H1 (cell line): Measurements from ENCODE around the gene CDCP1. TPM values are rescaled to one million over a fixed set of nuclear protein-coding genes. Genes with fewer than 3 reads are reported as not detected.

ENCODE experiments used
- CTCF ChIA-PET: fragments of 300-600 bp; sonication (Branson Sonifier 250); formaldehyde crosslinking; loops from one replicate; lab custom pipeline; 2021; ENCODE audit not compliant: partially characterized antibody; lab: Charles Lee
- POLR2A ChIA-PET: fragments of 300-600 bp; sonication (Branson Sonifier 250); formaldehyde crosslinking; loops from one replicate; lab custom pipeline; 2021; ENCODE audit warnings: inconsistent platforms; ENCODE audit not compliant: partially characterized antibody; lab: Charles Lee
- DNase-seq, 2 experiments: peaks; one replicate each; pipeline versions ENCODE4 v3.0.0 to v3.0.0-alpha.2; 2010 to 2022; ENCODE audit warnings: low spot score in 2 of 2, low read depth in 1 of 2, mixed read lengths in 1 of 2
- FAIRE-seq: peaks from 2 replicates; lab custom pipeline; 2011; peaks lifted over from hg19 to GRCh38; lab: Jason Lieb, UNC
- H2AFZ ChIP-seq: 2 replicates; pipeline ENCODE4 v1.8.1; 2012; ENCODE audit warnings: low read length, inconsistent platforms
- H2AK5ac ChIP-seq: 2 replicates; pipeline ENCODE4 v1.6.1; 2013; ENCODE audit warnings: low read depth, low read length
- H2BK120ac ChIP-seq: replicated peaks from 2 replicates; pipeline ENCODE3; 2013; ENCODE audit warnings: low read depth, low read length, inconsistent platforms
- H2BK12ac ChIP-seq: 2 replicates; pipeline ENCODE4 v1.6.1; 2013; ENCODE audit warnings: low read depth, low read length
- H2BK15ac ChIP-seq: 2 replicates; pipeline ENCODE4 v1.6.1; 2013; ENCODE audit warnings: low read length
- H2BK20ac ChIP-seq: 2 replicates; pipeline ENCODE4 v1.6.1; 2013; ENCODE audit warnings: low read length
- H2BK5ac ChIP-seq: 2 replicates; pipeline ENCODE4 v1.6.1; 2013; ENCODE audit warnings: low read depth, low read length
- H3K14ac ChIP-seq: 2 replicates; pipeline ENCODE4 v1.6.1; 2013; ENCODE audit warnings: inconsistent platforms; ENCODE audit not compliant: insufficient read length
- H3K18ac ChIP-seq: 2 replicates; pipeline ENCODE4 v1.6.1; 2013; ENCODE audit warnings: low read length; ENCODE audit errors: extremely low read depth
- H3K23ac ChIP-seq: 2 replicates; pipeline ENCODE4 v1.6.1; 2013; ENCODE audit warnings: inconsistent platforms; ENCODE audit not compliant: insufficient read length
- H3K23me2 ChIP-seq: 2 replicates; pipeline ENCODE4 v1.6.1; 2013; ENCODE audit warnings: low read depth, low read length
- H3K27ac ChIP-seq: 2 replicates; pipeline ENCODE4 v1.6.1; 2011; ENCODE audit warnings: low read depth, low read length, inconsistent platforms
- H3K27me3 ChIP-seq, 4 experiments: replicated peaks in 1 of 4; 1 replicate in 1 of 4; 2 replicates in 3 of 4; pipeline versions ENCODE4 v1.6.1 to v1.8.1; 2011 to 2013; ENCODE audit warnings: low read length in 3 of 4, mild to moderate bottlenecking in 3 of 4, inconsistent platforms in 2 of 4, mixed read lengths in 2 of 4, moderate library complexity in 1 of 4; ENCODE audit not compliant: control insufficient read depth in 3 of 4, insufficient read depth in 3 of 4; ENCODE audit errors: extremely low read depth in 1 of 4
- H3K36me3 ChIP-seq, 4 experiments: 2 replicates each; pipeline versions ENCODE4 v1.6.1 to v1.8.1; 2011 to 2013; ENCODE audit warnings: mild to moderate bottlenecking in 4 of 4, low read length in 3 of 4, moderate library complexity in 2 of 4, control low read depth in 1 of 4, inconsistent platforms in 1 of 4; ENCODE audit not compliant: insufficient read depth in 4 of 4, control insufficient read depth in 2 of 4
- H3K4ac ChIP-seq: replicated peaks from 2 replicates; pipeline ENCODE3; 2013; ENCODE audit warnings: low read length, low read depth, mixed read lengths, inconsistent platforms; ENCODE audit not compliant: insufficient read length
- H3K4me1 ChIP-seq, 4 experiments: replicated peaks in 1 of 4; 1 replicate in 1 of 4; 2 replicates in 3 of 4; pipeline versions ENCODE4 v1.6.1 to v1.8.1; 2011 to 2013; ENCODE audit warnings: low read length in 3 of 4, inconsistent platforms in 2 of 4, mixed read lengths in 1 of 4; ENCODE audit not compliant: insufficient read depth in 4 of 4, control insufficient read depth in 3 of 4
- H3K4me2 ChIP-seq, 2 experiments: 2 replicates each; pipeline versions ENCODE4 v1.6.1 to v1.8.1; 2011 to 2013; ENCODE audit warnings: low read depth in 2 of 2, low read length in 2 of 2, control low read depth in 1 of 2, inconsistent platforms in 1 of 2, mild to moderate bottlenecking in 1 of 2; ENCODE audit not compliant: insufficient read depth in 1 of 2
- H3K4me3 ChIP-seq, 4 experiments: fragments of 200-600, 300-600 bp in 1 of 4; sonication (generic), shearing (Covaris generic), sonication (Bioruptor Twin) in 1 of 4; 2 replicates each; pipeline versions ENCODE4 v1.5.1 to v1.8.1; 2011 to 2016; ENCODE audit warnings: low read length in 4 of 4, low read depth in 3 of 4, control low read depth in 2 of 4, inconsistent platforms in 2 of 4, mild to moderate bottlenecking in 2 of 4, mixed read lengths in 1 of 4, moderate library complexity in 1 of 4; ENCODE audit not compliant: insufficient read depth in 2 of 4; ENCODE audit errors: extremely low read depth in 1 of 4
- H3K56ac ChIP-seq: replicated peaks from 2 replicates; pipeline ENCODE3; 2013; ENCODE audit warnings: low read depth, mild to moderate bottlenecking, mixed read lengths, low read length, inconsistent platforms; ENCODE audit not compliant: insufficient read length
- H3K79me1 ChIP-seq: 2 replicates; pipeline ENCODE4 v1.6.1; 2013; ENCODE audit warnings: low read depth, low read length, control low read depth
- H3K79me2 ChIP-seq, 2 experiments: 2 replicates each; pipeline versions ENCODE4 v1.6.1 to v1.8.1; 2012 to 2013; ENCODE audit warnings: low read length in 2 of 2, mild to moderate bottlenecking in 2 of 2, inconsistent platforms in 1 of 2; ENCODE audit not compliant: insufficient read depth in 2 of 2, control insufficient read depth in 1 of 2
- H3K9ac ChIP-seq, 4 experiments: replicated peaks in 1 of 4; 1 replicate in 1 of 4; 2 replicates in 3 of 4; pipeline versions ENCODE4 v1.6.1 to v1.8.1; 2011 to 2013; ENCODE audit warnings: low read depth in 3 of 4, low read length in 3 of 4, control low read depth in 2 of 4, mild to moderate bottlenecking in 2 of 4, moderate library complexity in 2 of 4, inconsistent platforms in 1 of 4; ENCODE audit errors: extremely low read depth in 1 of 4
- H3K9me3 ChIP-seq, 2 experiments: 2 replicates each; pipeline versions ENCODE4 v1.6.1 to v1.8.1; 2012 to 2013; ENCODE audit warnings: mild to moderate bottlenecking in 2 of 2, moderate library complexity in 2 of 2, control low read depth in 1 of 2, inconsistent platforms in 1 of 2, low read depth in 1 of 2, low read length in 1 of 2, mixed read lengths in 1 of 2; ENCODE audit not compliant: insufficient read depth in 2 of 2
- H4K20me1 ChIP-seq, 2 experiments: replicated peaks in 1 of 2; 2 replicates each; pipeline versions ENCODE3 to v1.8.1; 2011 to 2013; ENCODE audit warnings: inconsistent platforms in 2 of 2, low read length in 2 of 2, mild to moderate bottlenecking in 1 of 2; ENCODE audit not compliant: insufficient read depth in 2 of 2, control insufficient read depth in 1 of 2
- H4K5ac ChIP-seq: 2 replicates; pipeline ENCODE4 v1.6.1; 2013; ENCODE audit warnings: low read length, low read depth, mixed read lengths, inconsistent platforms; ENCODE audit not compliant: insufficient read length
- H4K8ac ChIP-seq: 2 replicates; pipeline ENCODE4 v1.8.0; 2013; ENCODE audit warnings: mild to moderate bottlenecking, moderate library complexity, low read length, inconsistent platforms; ENCODE audit not compliant: insufficient read depth; ENCODE audit errors: extremely low read depth
- H4K91ac ChIP-seq: replicated peaks from 2 replicates; pipeline ENCODE3; 2013; ENCODE audit warnings: low read length, mixed read lengths, inconsistent platforms; ENCODE audit not compliant: insufficient read length
- CEBPB ChIP-seq: IDR thresholded peaks from 2 replicates; pipeline ENCODE4 v1.6.1; 2012; ENCODE audit warnings: low read depth, low read length
- E2F6 ChIP-seq: IDR thresholded peaks from 2 replicates; pipeline ENCODE4 v1.6.1; 2012; ENCODE audit warnings: inconsistent platforms
- EP300 ChIP-seq, 2 experiments: IDR thresholded peaks; 1 replicate in 1 of 2; 2 replicates in 1 of 2; pipeline ENCODE4 v1.6.1; 2011 to 2012; ENCODE audit warnings: low read depth in 2 of 2, low read length in 2 of 2, mild to moderate bottlenecking in 2 of 2, borderline replicate concordance in 1 of 2, inconsistent platforms in 1 of 2, moderate library complexity in 1 of 2
- KDM5A ChIP-seq: fragments of 200-600 bp; IDR thresholded peaks from 2 replicates; pipeline ENCODE4 v1.7.1; 2012; ENCODE audit warnings: mild to moderate bottlenecking, low read length, inconsistent platforms, mixed read lengths
- NRF1 ChIP-seq: IDR thresholded peaks from 2 replicates; pipeline ENCODE4 v1.6.1; 2011; ENCODE audit warnings: mild to moderate bottlenecking, low read depth, low read length, improper control_type of control experiment
- POLR2A ChIP-seq, 2 experiments: IDR thresholded peaks; 1 replicate in 1 of 2; 2 replicates in 1 of 2; pipeline ENCODE4 v1.6.1; 2011; ENCODE audit warnings: low read depth in 2 of 2, low read length in 2 of 2, mild to moderate bottlenecking in 2 of 2; ENCODE audit errors: control extremely low read depth in 1 of 2
- SRF ChIP-seq: IDR thresholded peaks from 2 replicates; pipeline ENCODE4 v1.6.1; 2011; ENCODE audit warnings: mild to moderate bottlenecking, low read depth, low read length, moderate library complexity
- WGBS, 2 experiments: shearing (Covaris generic) in 1 of 2; methylation state at CpG; one replicate each; pipeline versions ENCODE4 v1.1.6 to v1.1.7; 2013 to 2015; ENCODE audit warnings: low lambda C conversion rate in 2 of 2, mixed read lengths in 2 of 2, inconsistent platforms in 1 of 2, low coverage in 1 of 2, missing lambda C conversion rate in 1 of 2; ENCODE audit not compliant: insufficient replicate concordance in 2 of 2, insufficient coverage in 1 of 2, insufficient read length in 1 of 2; ENCODE audit errors: extremely low coverage in 1 of 2, missing lambda C conversion rate in 1 of 2; 5-methylcytosine and 5-hydroxymethylcytosine counted together
- long read RNA-seq, 2 experiments: library from RNA in 1 of 2; library from capped mRNA in 1 of 2; stranded (forward); transcript quantifications; one replicate each; pipeline ENCODE4 v2.0.0, GENCODE V29; 2021; ENCODE audit warnings: inconsistent platforms in 1 of 2
- polyA minus RNA-seq, 3 experiments: library from RNA; depleted of rRNA, polyadenylated mRNA; stranded (reverse); fragments of >200 nt; gene quantifications; 1 replicate in 2 of 3; 2 replicates in 1 of 3; pipeline ENCODE4 v1.2.3, GENCODE V29; 2011
- polyA plus RNA-seq, 7 experiments: library from polyadenylated mRNA; depleted of rRNA in 3 of 7; stranded (reverse) in 5 of 7; unstranded in 2 of 7; fragments of >200 nt in 5 of 7; fragments of 200-250 nt in 2 of 7; gene quantifications; 1 replicate in 5 of 7; 2 replicates in 1 of 7; 4 replicates in 1 of 7; pipeline versions ENCODE4 v1.2.1 to v1.2.3, GENCODE V29; 2011 to 2013; ENCODE audit warnings: missing spikeins in 2 of 7, mixed read lengths in 2 of 7
- total RNA-seq: library from RNA; stranded (reverse); fragmentation: NEBNext Ultra II Directional; extraction: Animal tissue kit (Norgen Biotek cat#: 25700); gene quantifications from 2 replicates; pipeline ENCODE4 v1.2.1, GENCODE V29; 2021

The CDCP1 gene
- total RNA-seq: 21.2 and 23.3 TPM in 2 replicates
- polyA plus RNA-seq (2011; rRNA removed): 10.0 and 10.1 TPM in 2 replicates
- polyA plus RNA-seq (2011; cell fraction: cytosol; rRNA removed): 8.8 TPM
- polyA plus RNA-seq (2011; cell fraction: nucleus; rRNA removed): 14.0 TPM
- 10.8 to 12.0 TPM (median 11.1 TPM) in 4 replicates for polyA plus RNA-seq (2012, experiment 1 of 2)
- 5.5 TPM for polyA plus RNA-seq (2012, experiment 2 of 2)
- polyA plus RNA-seq (2013, experiment 1 of 2): 20.0 TPM
- 22.4 TPM for polyA plus RNA-seq (2013, experiment 2 of 2)
- 17.6 and 19.4 TPM in 2 replicates for polyA minus RNA-seq (2011; rRNA and poly(A)+ RNA removed)
- polyA minus RNA-seq (2011; cell fraction: cytosol; rRNA and poly(A)+ RNA removed): 14.3 TPM
- 11.4 TPM for polyA minus RNA-seq (2011; cell fraction: nucleus; rRNA and poly(A)+ RNA removed)
- long read RNA-seq, experiment 1, full-length matches to known transcripts: 1 of 9 reads
- long read RNA-seq, experiment 1, partial matches to known transcripts: 1 of 9 reads
- long read RNA-seq, experiment 1, other reads (novel, unspliced or antisense): 7 of 9 reads
- long read RNA-seq, experiment 2, partial matches to known transcripts: 0 of 1 reads
- long read RNA-seq, experiment 2, other reads (novel, unspliced or antisense): 1 of 1 reads

GRCh38 chr3:45145681-45146614 lies at the start of gene CDCP1:
TSS of gene CDCP1 (minus strand) at chr3:45146378. CDS start at chr3:45146287, 91 bp downstream.
- no peak within 1 kb of the TSS for H3K23ac ChIP-seq
- no peaks in the 10 kb centered on the region for H3K36me3 ChIP-seq
- H2AFZ ChIP-seq: peak within 1 kb of the TSS; percentile 92
- peak within 1 kb of the TSS; percentile 92 for H4K8ac ChIP-seq
- peak within 1 kb of the TSS; percentile 99 for H3K18ac ChIP-seq
- peaks cover 3 to 12% (median 5%) of the 10 kb centered on the region in 4 experiments for H3K4me1 ChIP-seq
- H4K20me1 ChIP-seq: peaks cover 2 to 3% of the 10 kb centered on the region in 2 experiments
- peak within 1 kb of the TSS; percentile 9; the same call in 1 of the 2 replicates for H2BK20ac ChIP-seq
- no peak for FAIRE-seq
- peak within 1 kb of the TSS; percentile 73 to 96 for H3K4me2 ChIP-seq
- WGBS, 2 experiments: 0% methylated on average over 58 of the region's 92 CpGs; no CpG with 5 or more reads in 1 of the 2 experiments
- H3K56ac ChIP-seq: peak within 1 kb of the TSS; percentile 90
- H3K9ac ChIP-seq: peak within 1 kb of the TSS; percentile 47 to 63 (median 58); a peak in 6 of 7 replicates
- H3K14ac ChIP-seq: no peak within 1 kb of the TSS
- H2AK5ac ChIP-seq: no peak within 1 kb of the TSS
- peak within 1 kb of the TSS; percentile 85; the same call in 1 of the 2 replicates for H2BK15ac ChIP-seq
- H3K27me3 ChIP-seq: peaks cover 6 to 30% (median 20%) of the 10 kb centered on the region in 4 experiments
- H3K4ac ChIP-seq: no peak within 1 kb of the TSS
- H3K79me2 ChIP-seq: peaks cover 0 to 29% of the 10 kb centered on the region in 2 experiments; a peak in 2 of 4 replicates
- H3K27ac ChIP-seq: no peak within 1 kb of the TSS
- H3K4me3 ChIP-seq: peak within 1 kb of the TSS; percentile 67 to 90 (median 76)
- peaks cover 12% of the 10 kb centered on the region for H3K23me2 ChIP-seq
- H4K5ac ChIP-seq: peak within 1 kb of the TSS; percentile 34
- no peaks in the 10 kb centered on the region for H3K9me3 ChIP-seq
- POLR2A ChIA-PET: interaction anchor here (0.6 to 2.6 kb wide), 7 partner anchors 8 to 514 kb away, joined by 3 to 11 read pairs (median 4); no protein-coding TSS in a partner anchor
- peak within 1 kb of the TSS; percentile 50; the same call in 1 of the 2 replicates for H2BK12ac ChIP-seq
- H2BK5ac ChIP-seq: peak within 1 kb of the TSS; percentile 44; the same call in 1 of the 2 replicates
- DNase-seq: peak in 1 of 2 experiments; percentile 82
- H4K91ac ChIP-seq: peak within 1 kb of the TSS; percentile 90
- CTCF ChIA-PET: interaction anchor here (1.3 to 2.4 kb wide), 4 partner anchors 9 to 67 kb away, joined by 4 to 6 read pairs (median 6); no protein-coding TSS in a partner anchor
- H2BK120ac ChIP-seq: no peak within 1 kb of the TSS
- peaks cover 4% of the 10 kb centered on the region; the same call in 1 of the 2 replicates for H3K79me1 ChIP-seq
- TF ChIP-seq KDM5A (no peak), NRF1 (peak; percentile 52), POLR2A (IDR thresholded peaks at IDR 0.05; ENCODE audit: control extremely low read depth in 1 of 2, low read depth in 2 of 2, low read length in 2 of 2) (peak in 1 of 2 experiments; percentile 61; a peak in 2 of 3 replicates), SRF (no peak), EP300 (IDR thresholded peaks at IDR 0.05; ENCODE audit: borderline replicate concordance in 1 of 2, low read depth in 2 of 2, low read length in 2 of 2) (no peak), CEBPB (no peak), E2F6 (peak; percentile 99)
